Measurements from ENCODE around the gene SDR42E1.

SDR42E1 gene

DNA sequence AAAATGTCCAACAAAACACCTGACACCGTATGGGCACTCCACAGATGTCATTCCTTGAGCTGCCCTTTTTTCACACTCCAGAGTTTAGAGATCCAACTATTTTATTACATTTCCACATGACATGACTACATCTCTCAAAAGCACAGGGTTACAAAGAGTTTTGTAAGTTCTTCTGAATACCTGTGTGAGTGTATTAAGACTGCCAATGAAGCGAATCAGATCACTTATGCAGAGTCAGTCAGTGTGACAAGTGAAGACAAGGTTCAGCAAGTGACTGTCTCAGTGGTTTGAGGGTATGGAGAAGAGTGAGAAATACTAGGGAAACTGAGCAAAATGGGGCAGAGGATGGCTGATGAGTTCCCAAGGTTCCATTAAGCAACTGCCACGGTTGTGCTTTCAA is 8.4 kb downstream of the SDR42E1 start:
- Histone ChIP-seq H3K9me3 (ENCODE audit: insufficient read depth, low read depth, low read length) (no peaks in the 10 kb centered on the region), H3K27me3 (ENCODE audit: insufficient read depth, low read length, poor library complexity, severe bottlenecking) (no peaks in the 10 kb centered on the region), H4K20me1 (ENCODE audit: insufficient read depth, low read length, poor library complexity, severe bottlenecking) (no peaks in the 10 kb centered on the region), H3K9ac (ENCODE audit: low read depth, low read length, poor library complexity, severe bottlenecking) (no peak overlapping the region), H3K4me1 (ENCODE audit: insufficient read depth, low read length, poor library complexity, severe bottlenecking) (no peaks in the 10 kb centered on the region), H3K4me2 (ENCODE audit: low read depth, low read length, poor library complexity, severe bottlenecking) (no peak overlapping the region), H3K4me3 (ENCODE audit: low read length, poor library complexity, severe bottlenecking) (no peak overlapping the region), H3K9me2 (replicated peaks; ENCODE audit: low read depth, low read length) (no peaks in the 10 kb centered on the region), H2AFZ (ENCODE audit: low read length) (no peak overlapping the region), H3K79me2 (ENCODE audit: insufficient read depth, low read length) (no peaks in the 10 kb centered on the region), H3F3A (ENCODE audit: low read depth) (no peaks in the 10 kb centered on the region), H3K36me3 (ENCODE audit: insufficient read depth, low read length) (no peaks in the 10 kb centered on the region)
- TF ChIP-seq CTCF (conservative IDR thresholded peaks at IDR 0.05; ENCODE audit: low read length) (no peak), EZH2phosphoT487 (IDR thresholded peaks at IDR 0.05; ENCODE audit: borderline replicate concordance) (no peak)

DNA sequence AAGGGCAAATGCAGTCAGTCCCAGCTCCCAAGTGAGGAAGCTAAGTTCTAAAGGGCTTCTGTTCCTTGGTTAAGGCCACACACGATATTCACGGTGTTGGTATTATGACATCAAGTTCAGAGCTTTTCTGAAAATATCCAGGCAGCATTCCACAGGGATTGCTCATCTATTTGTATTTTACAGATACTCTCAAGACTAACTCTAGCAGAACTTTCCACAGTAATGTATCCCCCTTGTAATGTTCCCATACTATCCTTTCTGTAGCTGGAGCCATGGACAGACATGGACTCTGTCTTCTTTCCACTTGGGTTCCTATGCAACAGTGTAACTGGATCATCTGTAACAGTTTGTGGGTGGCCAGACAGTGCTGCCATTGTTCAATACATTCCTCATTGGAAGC is 13.5 kb downstream of the SDR42E1 start:
- H3K9me2 ChIP-seq (replicated peaks; ENCODE audit: low read depth, low read length), result no peaks in the 10 kb centered on the region
- H2AFZ ChIP-seq (ENCODE audit: low read length), result no peak overlapping the region
- H3K4me2 ChIP-seq (ENCODE audit: low read depth, low read length, poor library complexity, severe bottlenecking), result no peak overlapping the region

DNA sequence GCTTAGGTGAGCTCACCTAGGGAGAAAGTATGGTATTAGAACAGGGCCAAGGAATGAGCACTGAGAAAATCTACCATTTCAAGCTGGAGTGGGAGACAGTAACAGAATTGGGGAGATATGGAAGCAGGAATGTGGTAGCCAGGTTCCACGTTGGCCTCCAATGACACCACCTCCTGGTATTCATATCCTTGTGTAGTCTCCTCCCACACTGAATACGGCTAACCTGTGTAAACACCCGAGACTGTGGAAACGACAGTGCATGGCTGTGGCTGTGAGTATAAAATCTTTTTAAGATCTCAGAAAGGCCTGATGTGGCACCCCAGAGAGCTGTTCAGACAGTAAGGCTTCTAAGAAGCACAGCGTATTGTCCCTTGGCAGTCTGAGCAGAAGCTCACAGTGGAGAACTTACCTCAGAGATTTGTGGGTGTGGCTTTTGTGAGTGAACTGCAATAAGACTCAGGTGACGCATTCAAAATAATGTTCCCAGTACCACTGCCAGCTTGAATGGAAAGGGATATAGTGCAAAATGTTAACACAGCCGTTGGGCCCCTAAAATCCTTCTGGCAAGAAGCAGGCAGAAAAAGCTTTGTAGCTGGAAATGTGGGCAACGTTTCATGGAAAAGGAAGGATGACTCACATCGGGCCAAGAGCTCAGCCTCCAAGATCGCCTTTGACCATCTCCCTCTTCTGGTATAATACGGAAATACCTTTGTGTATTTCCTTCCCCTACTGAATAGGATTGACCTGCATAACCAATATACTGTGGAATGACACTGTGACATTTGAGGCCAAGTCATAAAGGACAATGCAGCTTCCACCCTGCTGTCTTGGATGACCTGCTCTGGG is 14.4 kb downstream of the SDR42E1 start:
- H3K4me2 ChIP-seq (ENCODE audit: low read depth, low read length, poor library complexity, severe bottlenecking), result peak overlapping the region; percentile 2
- TF ChIP-seq EZH2phosphoT487 (IDR thresholded peaks at IDR 0.05; ENCODE audit: borderline replicate concordance) (no peak), CTCF (conservative IDR thresholded peaks at IDR 0.05; ENCODE audit: low read length) (peak; percentile 41)
- no peaks in the 10 kb centered on the region for H3K9me2 ChIP-seq (replicated peaks; ENCODE audit: low read depth, low read length)
- no peaks in the 10 kb centered on the region for H3K79me2 ChIP-seq (ENCODE audit: insufficient read depth, low read length)
- no peak overlapping the region for H3K9ac ChIP-seq (ENCODE audit: low read depth, low read length, poor library complexity, severe bottlenecking)
- no peak overlapping the region for H3K4me3 ChIP-seq (ENCODE audit: low read length, poor library complexity, severe bottlenecking)
- no peaks in the 10 kb centered on the region for H3K4me1 ChIP-seq (ENCODE audit: insufficient read depth, low read length, poor library complexity, severe bottlenecking)
- peak overlapping the region; percentile 58; the same call in 1 of the 2 replicates for H2AFZ ChIP-seq (ENCODE audit: low read length)
- H3F3A ChIP-seq (ENCODE audit: low read depth), result no peaks in the 10 kb centered on the region
- no peaks in the 10 kb centered on the region for H3K9me3 ChIP-seq (ENCODE audit: insufficient read depth, low read depth, low read length)
- no peaks in the 10 kb centered on the region for H3K36me3 ChIP-seq (ENCODE audit: insufficient read depth, low read length)
- H3K27me3 ChIP-seq (ENCODE audit: insufficient read depth, low read length, poor library complexity, severe bottlenecking), result no peaks in the 10 kb centered on the region
- H4K20me1 ChIP-seq (ENCODE audit: insufficient read depth, low read length, poor library complexity, severe bottlenecking), result no peaks in the 10 kb centered on the region

More for the DNA sequence above, 13.5 kb downstream of the SDR42E1 start:
- H3K4me1 ChIP-seq (ENCODE audit: insufficient read depth, low read length, poor library complexity, severe bottlenecking), result no peaks in the 10 kb centered on the region
- no peaks in the 10 kb centered on the region for H3K27me3 ChIP-seq (ENCODE audit: insufficient read depth, low read length, poor library complexity, severe bottlenecking)
- no peak overlapping the region for H3K9ac ChIP-seq (ENCODE audit: low read depth, low read length, poor library complexity, severe bottlenecking)
- H3K4me3 ChIP-seq (ENCODE audit: low read length, poor library complexity, severe bottlenecking), result no peak overlapping the region
- no peaks in the 10 kb centered on the region for H3K79me2 ChIP-seq (ENCODE audit: insufficient read depth, low read length)
- H4K20me1 ChIP-seq (ENCODE audit: insufficient read depth, low read length, poor library complexity, severe bottlenecking), result no peaks in the 10 kb centered on the region
- H3K36me3 ChIP-seq (ENCODE audit: insufficient read depth, low read length), result no peaks in the 10 kb centered on the region
- H3K9me3 ChIP-seq (ENCODE audit: insufficient read depth, low read depth, low read length), result no peaks in the 10 kb centered on the region
- TF ChIP-seq CTCF (conservative IDR thresholded peaks at IDR 0.05; ENCODE audit: low read length) (no peak), EZH2phosphoT487 (IDR thresholded peaks at IDR 0.05; ENCODE audit: borderline replicate concordance) (no peak)
- no peaks in the 10 kb centered on the region for H3F3A ChIP-seq (ENCODE audit: low read depth)
